Measurements from ENCODE around the gene HOXA1. TPM values are rescaled to one million over a fixed set of nuclear protein-coding genes. Genes with fewer than 3 reads are reported as not detected.

Gene HOXA1
- total RNA-seq, 2 donors from 2014 or later: 3.1 TPM; not detected in 1

GRCh38 chr7:27134392-27134791, 38.6 kb upstream of the HOXA1 start:
- TF ChIP-seq CTCF (IDR thresholded peaks at IDR 0.05): no peak
- H3K9me3 ChIP-seq: no peaks in the 10 kb centered on the region
- no peaks in the 10 kb centered on the region for H3K27me3 ChIP-seq (replicated peaks; ENCODE audit: insufficient read depth)
- ATAC-seq (ENCODE audit: insufficient number of reproducible peaks, low FRiP score, low read depth) (no peak), DNase-seq (ENCODE audit: low spot score) (no peak)
- peak overlapping the region in 1 of 2 donors; percentile 24 for H3K27ac ChIP-seq
- peaks cover 7 to 21% of the 10 kb centered on the region in 2 donors for H3K4me1 ChIP-seq (ENCODE audit: control insufficient read depth in 1 of 2, low read depth in 2 of 2)
- H3K36me3 ChIP-seq: no peaks in the 10 kb centered on the region
- no peak overlapping the region for H3K4me3 ChIP-seq

DNA sequence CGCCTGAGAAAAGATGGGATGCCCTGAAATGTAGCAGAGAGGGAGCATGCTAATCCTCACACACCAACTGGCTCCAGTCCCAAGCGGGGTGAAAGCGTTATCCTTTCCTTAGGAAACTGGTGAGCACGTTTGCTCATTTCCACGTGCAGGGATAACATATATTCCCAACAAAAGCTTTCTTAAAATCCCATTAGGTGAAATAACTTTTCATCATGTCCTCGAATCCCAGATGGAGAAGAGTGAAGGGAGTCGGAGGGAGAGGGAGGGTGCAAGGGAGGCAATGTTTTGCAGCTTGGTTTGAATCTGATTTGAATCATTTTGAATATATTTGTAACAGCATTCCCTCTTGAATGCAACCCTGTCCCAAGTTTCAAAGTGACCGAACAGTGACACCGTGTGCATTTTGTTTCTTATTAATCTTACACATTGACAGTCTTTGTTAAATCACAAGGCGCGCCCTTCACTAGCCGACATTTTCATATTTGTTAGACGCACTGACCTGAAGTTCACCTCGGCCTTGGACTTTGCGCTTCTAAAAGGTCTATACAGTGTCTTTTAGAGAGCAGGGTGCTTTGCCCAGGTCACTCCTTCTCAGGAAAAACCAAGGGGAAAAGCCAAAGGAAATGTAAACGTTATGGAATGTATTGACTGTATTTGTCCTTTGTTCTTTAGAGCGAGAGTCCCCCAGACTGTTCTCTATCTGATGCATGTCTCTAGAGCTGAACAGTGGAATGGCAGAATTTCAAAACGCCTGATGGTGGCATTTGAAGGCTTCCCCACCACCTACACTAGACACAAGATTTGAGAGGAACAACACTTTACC, 37.8 kb upstream of the HOXA1 start:
- Histone ChIP-seq H3K36me3 (no peaks in the 10 kb centered on the region), H3K9me3 (no peaks in the 10 kb centered on the region), H3K27ac (peak overlapping the region in 1 of 2 donors; percentile 24), H3K4me3 (no peak overlapping the region), H3K27me3 (replicated peaks; ENCODE audit: insufficient read depth) (no peaks in the 10 kb centered on the region), H3K4me1 (ENCODE audit: control insufficient read depth in 1 of 2, low read depth in 2 of 2) (peaks cover 7 to 29% of the 10 kb centered on the region in 2 donors)
- no peak for ATAC-seq (ENCODE audit: insufficient number of reproducible peaks, low FRiP score, low read depth)
- TF ChIP-seq CTCF (IDR thresholded peaks at IDR 0.05): no peak
- DNase-seq (ENCODE audit: low spot score): no peak

DNA sequence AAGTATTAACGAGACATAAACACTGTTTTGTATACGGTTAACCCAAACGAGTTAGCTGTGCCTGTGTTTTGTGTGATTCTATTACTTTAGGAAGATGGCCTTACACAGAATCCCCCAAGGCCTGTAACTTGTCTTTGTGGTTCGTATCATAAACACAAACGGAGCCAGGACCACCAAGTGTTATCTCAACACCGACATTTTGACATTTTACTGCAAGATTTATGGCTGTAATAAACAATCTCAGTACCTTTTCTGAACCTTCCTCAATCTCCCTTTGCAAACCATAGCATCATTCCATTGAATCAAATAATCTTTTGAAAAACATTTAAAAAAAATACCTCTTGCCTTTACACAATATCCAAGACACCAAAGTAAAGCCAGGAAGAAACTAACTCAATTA, 37.2 kb upstream of the HOXA1 start:
- no peak for DNase-seq (ENCODE audit: low spot score)

DNA sequence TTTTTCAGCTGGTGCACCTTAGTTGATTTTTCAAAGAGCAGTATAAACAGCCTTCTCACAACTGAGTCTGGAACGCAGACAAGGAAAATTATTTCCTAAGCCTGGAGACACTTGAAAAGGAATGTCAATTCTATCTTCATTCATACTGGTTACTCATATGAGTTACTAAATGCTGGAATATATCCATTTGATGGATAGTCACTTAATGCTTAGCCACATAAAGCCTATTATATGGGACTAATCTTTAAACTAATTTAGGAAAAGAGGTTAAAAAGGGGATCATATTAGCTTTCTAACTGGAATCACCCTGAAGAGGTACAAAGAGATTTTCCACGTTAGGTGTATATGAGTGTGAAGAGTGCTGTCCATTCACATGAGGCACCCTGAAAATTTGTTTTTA, 36.4 kb upstream of the HOXA1 start:
- no peak for ATAC-seq (ENCODE audit: insufficient number of reproducible peaks, low FRiP score, low read depth)
- H3K27ac ChIP-seq: no peak overlapping the region
- H3K36me3 ChIP-seq: no peaks in the 10 kb centered on the region

More for the DNA sequence above, 37.2 kb upstream of the HOXA1 start:
- no peak for TF ChIP-seq CTCF (IDR thresholded peaks at IDR 0.05)
- Histone ChIP-seq H3K4me1 (ENCODE audit: control insufficient read depth in 1 of 2, low read depth in 2 of 2) (peaks cover 7 to 34% of the 10 kb centered on the region in 2 donors), H3K4me3 (no peak overlapping the region), H3K27me3 (replicated peaks; ENCODE audit: insufficient read depth) (no peaks in the 10 kb centered on the region), H3K27ac (no peak overlapping the region), H3K9me3 (no peaks in the 10 kb centered on the region), H3K36me3 (no peaks in the 10 kb centered on the region)
- ATAC-seq (ENCODE audit: insufficient number of reproducible peaks, low FRiP score, low read depth): no peak

More for the DNA sequence above, 36.4 kb upstream of the HOXA1 start:
- H3K4me3 ChIP-seq: no peak overlapping the region
- peaks cover 7 to 41% of the 10 kb centered on the region in 2 donors for H3K4me1 ChIP-seq (ENCODE audit: control insufficient read depth in 1 of 2, low read depth in 2 of 2)
- H3K27me3 ChIP-seq (replicated peaks; ENCODE audit: insufficient read depth): no peaks in the 10 kb centered on the region
- no peak for TF ChIP-seq CTCF (IDR thresholded peaks at IDR 0.05)
- H3K9me3 ChIP-seq: no peaks in the 10 kb centered on the region
- no peak for DNase-seq (ENCODE audit: low spot score)
